GM23248 (cell line): Measurements from ENCODE around the gene NXF1. TPM values are rescaled to one million over a fixed set of nuclear protein-coding genes. Genes with fewer than 3 reads are reported as not detected.
A peak's percentile ranks its signal among the peaks of the same experiment; 100 is the strongest.

ENCODE experiments used
- DNase-seq: peaks from one replicate; pipeline ENCODE4 v3.0.0-alpha.2; 2015
- H2AFZ ChIP-seq: fragments of 200-600 bp; sonication (generic); 2 replicates; pipeline ENCODE4 v1.6.1; 2016; ENCODE audit warnings: antibody characterized with exemption
- H3F3A ChIP-seq: fragments of 200-600 bp; sonication (generic); 2 replicates; pipeline ENCODE4 v1.6.1; 2016; ENCODE audit warnings: mild to moderate bottlenecking, antibody characterized with exemption, mixed run types; ENCODE audit not compliant: insufficient read depth
- H3K27ac ChIP-seq: fragments of 200-600 bp; sonication (generic); 2 replicates; pipeline ENCODE4 v1.5.1; 2016; ENCODE audit warnings: mild to moderate bottlenecking
- H3K27me3 ChIP-seq: fragments of 200-600 bp; sonication (generic); replicated peaks from 2 replicates; pipeline ENCODE4 v1.6.1; 2016; ENCODE audit warnings: mild to moderate bottlenecking; ENCODE audit not compliant: insufficient read depth
- H3K36me3 ChIP-seq: fragments of 200-600 bp; sonication (generic); 2 replicates; pipeline ENCODE4 v1.6.1; 2016; ENCODE audit warnings: low read depth, mild to moderate bottlenecking
- H3K4me1 ChIP-seq: fragments of 200-600 bp; sonication (generic); 2 replicates; pipeline ENCODE4 v1.6.1; 2016; ENCODE audit warnings: mild to moderate bottlenecking; ENCODE audit not compliant: insufficient read depth
- H3K4me2 ChIP-seq: fragments of 200-600 bp; sonication (generic); one replicate; pipeline ENCODE4 v1.6.1; 2016; ENCODE audit warnings: mild to moderate bottlenecking; ENCODE audit not compliant: unreplicated experiment
- H3K4me3 ChIP-seq: fragments of 200-600 bp; sonication (generic); 2 replicates; pipeline ENCODE4 v1.5.1; 2016; ENCODE audit warnings: mild to moderate bottlenecking
- H3K79me2 ChIP-seq: fragments of 200-600 bp; sonication (generic); 2 replicates; pipeline ENCODE4 v1.6.1; 2016; ENCODE audit warnings: mild to moderate bottlenecking; ENCODE audit not compliant: insufficient read depth
- H3K9ac ChIP-seq: fragments of 200-600 bp; sonication (generic); 2 replicates; pipeline ENCODE4 v1.6.1; 2016; ENCODE audit warnings: mild to moderate bottlenecking
- H3K9me2 ChIP-seq: fragments of 200-600 bp; sonication (generic); 2 replicates; pipeline ENCODE4 v1.6.1; 2016; ENCODE audit warnings: mixed run types, mild to moderate bottlenecking, moderate library complexity; ENCODE audit not compliant: insufficient read depth
- H3K9me3 ChIP-seq: fragments of 200-600 bp; sonication (generic); one replicate; pipeline ENCODE4 v1.6.1; 2017; ENCODE audit warnings: low read depth
- H4K20me1 ChIP-seq: fragments of 200-600 bp; sonication (generic); 2 replicates; pipeline ENCODE4 v1.6.0; 2016; ENCODE audit not compliant: insufficient read depth
- EZH2 ChIP-seq: fragments of 200-600 bp; sonication (generic); IDR thresholded peaks from 2 replicates; pipeline ENCODE4 v1.6.1; 2018; ENCODE audit warnings: antibody characterized with exemption, mild to moderate bottlenecking; ENCODE audit not compliant: insufficient read depth, poor library complexity, severe bottlenecking
- EZH2phosphoT487 ChIP-seq: fragments of 200-600 bp; sonication (generic); IDR thresholded peaks from 2 replicates; pipeline ENCODE4 v1.6.1; 2018; ENCODE audit warnings: antibody characterized with exemption, moderate library complexity, mild to moderate bottlenecking, low read depth; ENCODE audit not compliant: insufficient read depth
- WGBS, 2 experiments: methylation state at CpG; one replicate each; pipeline ENCODE4 v1.1.6; 2015 to 2017; ENCODE audit warnings: low lambda C conversion rate in 2 of 2, low coverage in 1 of 2; ENCODE audit errors: missing lambda C conversion rate in 2 of 2; 5-methylcytosine and 5-hydroxymethylcytosine counted together
- in situ Hi-C: fragments of 300-500 bp; cut with MboI; formaldehyde crosslinking; loops from 2 replicates; pipeline ENCODE4 v1.15.0; 2020
- polyA plus RNA-seq: library from polyadenylated mRNA; unstranded; fragments of >200 nt; fragmentation: Nextera tagmentation; extraction: Ambion mirVana; gene quantifications from 2 replicates; pipeline ENCODE4 v1.2.1, GENCODE V29; 2016
- total RNA-seq: library from RNA; depleted of rRNA; stranded (reverse); fragments of >200 nt; shearing (Covaris generic); gene quantifications from 2 replicates; pipeline ENCODE4 v1.2.3, GENCODE V29; 2014

Gene NXF1
- total and polyA plus RNA-seq, 2 experiments from 2014 or later = 32.0 to 53.3 TPM

DNA sequence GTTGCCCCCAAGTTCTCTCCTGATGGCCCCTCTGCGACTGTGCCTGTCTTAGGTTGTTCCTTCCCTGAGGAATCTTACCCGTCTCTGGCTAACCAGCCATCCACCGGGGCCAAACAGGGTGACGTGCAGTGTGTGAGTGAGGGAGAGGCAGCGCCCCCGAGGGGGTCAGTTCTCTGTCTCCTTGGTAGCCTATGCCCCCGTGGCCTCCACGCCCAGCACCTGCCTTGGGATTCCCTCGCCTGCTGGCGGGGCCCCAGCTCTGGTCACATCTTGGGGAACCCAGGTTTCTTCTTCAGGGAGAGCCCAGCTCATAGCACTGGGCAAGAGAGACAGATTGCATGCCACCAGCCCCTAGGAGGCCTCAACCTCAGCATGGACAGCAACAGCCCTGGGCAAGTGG, 5.8 kb downstream of the NXF1 start:
- Histone ChIP-seq H3F3A (peaks cover 39% of the 10 kb centered on the region), H2AFZ (no peak overlapping the region), H3K4me2 (no peak overlapping the region), H3K36me3 (peaks cover 76% of the 10 kb centered on the region), H3K27me3 (no peaks in the 10 kb centered on the region), H3K79me2 (peaks cover 62% of the 10 kb centered on the region), H3K4me1 (peaks cover 5% of the 10 kb centered on the region; the same call in 1 of the 2 replicates), H4K20me1 (no peaks in the 10 kb centered on the region), H3K9ac (no peak overlapping the region), H3K9me3 (no peaks in the 10 kb centered on the region), H3K27ac (no peak overlapping the region), H3K9me2 (no peaks in the 10 kb centered on the region), H3K4me3 (no peak overlapping the region)
- TF ChIP-seq EZH2phosphoT487 (no peak), EZH2 (no peak)
- 77 to 82% methylated on average over 9 to 10 of the region's 10 CpGs for WGBS, 2 experiments
- no peak for DNase-seq
- in situ Hi-C loops = no loop called here

DNA sequence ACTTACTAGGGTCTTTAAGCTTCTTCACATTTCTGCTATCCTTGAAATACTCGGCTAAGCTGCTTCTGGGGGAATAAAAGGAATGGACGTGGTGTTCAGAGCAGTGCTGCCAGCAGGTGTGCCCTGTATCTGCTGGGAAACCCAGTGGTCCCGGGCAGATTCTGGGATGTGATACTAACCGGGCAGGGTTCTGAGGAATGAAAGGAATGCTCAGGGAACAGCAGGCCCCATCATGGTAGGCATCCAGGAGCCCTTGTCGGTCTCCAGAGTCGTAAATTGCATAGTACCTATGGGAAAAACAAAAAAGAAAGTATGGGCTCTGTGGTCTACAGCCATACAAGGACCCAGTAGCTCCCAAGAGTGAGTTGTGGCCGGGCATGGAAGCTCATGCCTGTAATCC, 9.0 kb downstream of the NXF1 start:
- no peak overlapping the region for H3K9ac ChIP-seq
- no peaks in the 10 kb centered on the region for H4K20me1 ChIP-seq
- no peaks in the 10 kb centered on the region for H3K27me3 ChIP-seq
- TF ChIP-seq EZH2 (no peak), EZH2phosphoT487 (no peak)
- no peak overlapping the region for H3K4me2 ChIP-seq
- H3K36me3 ChIP-seq = peaks cover 62% of the 10 kb centered on the region
- in situ Hi-C loops = no loop called here
- peaks cover 22% of the 10 kb centered on the region for H3K4me1 ChIP-seq
- no peak overlapping the region for H3K4me3 ChIP-seq
- 85 to 88% methylated on average over 7 of the region's 7 CpGs for WGBS, 2 experiments
- peaks cover 58% of the 10 kb centered on the region for H3F3A ChIP-seq
- no peak overlapping the region for H2AFZ ChIP-seq
- no peaks in the 10 kb centered on the region for H3K9me2 ChIP-seq
- peaks cover 30% of the 10 kb centered on the region for H3K79me2 ChIP-seq
- no peak for DNase-seq
- no peaks in the 10 kb centered on the region for H3K9me3 ChIP-seq
- H3K27ac ChIP-seq = no peak overlapping the region

DNA sequence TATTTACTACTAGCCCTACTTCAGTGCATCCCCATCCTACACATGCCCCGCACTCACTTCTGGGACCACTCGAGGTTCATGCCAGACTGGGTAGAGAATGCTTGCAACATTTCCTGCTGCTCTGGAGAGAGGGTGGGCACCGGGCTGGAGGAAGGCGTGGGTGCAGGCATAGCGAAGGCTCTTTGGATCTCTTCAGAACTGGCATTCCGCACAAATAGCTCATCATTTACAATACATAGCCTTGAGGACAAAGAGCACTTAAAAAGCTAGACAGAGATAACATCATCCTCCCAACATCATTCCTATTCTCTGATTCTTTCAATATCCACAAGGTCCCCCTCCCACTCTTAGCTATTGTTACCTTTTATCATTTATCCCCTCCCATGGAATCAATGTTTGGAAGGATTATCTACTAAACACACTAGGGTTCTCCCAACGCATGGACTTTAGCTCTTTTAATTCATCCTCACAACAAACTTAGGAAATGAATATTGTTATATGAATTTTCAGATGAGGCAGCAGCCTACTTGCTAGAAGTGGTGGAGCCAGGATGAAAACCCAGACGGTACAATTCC, 11.0 kb downstream of the NXF1 start:
- Histone ChIP-seq H3K9me3 (no peaks in the 10 kb centered on the region), H3K9ac (no peak overlapping the region; the same call in 1 of the 2 replicates), H3K36me3 (peaks cover 49% of the 10 kb centered on the region), H3K27me3 (no peaks in the 10 kb centered on the region), H3K4me3 (no peak overlapping the region), H2AFZ (no peak overlapping the region), H3F3A (peaks cover 68% of the 10 kb centered on the region), H4K20me1 (no peaks in the 10 kb centered on the region), H3K4me1 (peaks cover 33% of the 10 kb centered on the region), H3K79me2 (peaks cover 30% of the 10 kb centered on the region), H3K4me2 (no peak overlapping the region), H3K9me2 (no peaks in the 10 kb centered on the region), H3K27ac (peak overlapping the region; percentile 54)
- in situ Hi-C loops = no loop called here
- whole genome bisulfite sequencing, 2 experiments = 50 to 54% methylated on average over 8 of the region's 8 CpGs
- DNase-seq = peak; percentile 80
- no peak for TF ChIP-seq EZH2phosphoT487
- TF ChIP-seq EZH2 = no peak

DNA sequence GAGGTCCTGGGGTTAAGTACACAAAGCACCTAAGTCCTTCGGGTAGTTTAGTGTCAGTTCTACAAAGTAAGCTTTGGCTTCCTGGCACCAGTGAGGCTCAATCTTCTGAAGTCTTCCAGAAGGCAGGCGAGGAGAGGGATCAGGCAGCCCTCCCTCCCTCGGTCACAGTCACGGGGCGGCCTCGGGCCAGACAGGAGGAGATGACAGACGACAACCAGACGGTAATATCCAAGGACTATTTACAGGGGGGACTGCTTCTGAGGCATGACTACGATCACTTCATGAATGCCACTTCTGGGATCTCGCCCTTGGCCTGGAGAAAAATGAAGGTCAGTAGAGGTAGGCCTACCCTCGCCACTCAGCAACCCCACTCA, 13.1 kb downstream of the NXF1 start:
- Histone ChIP-seq H3K79me2 (peaks cover 40% of the 10 kb centered on the region), H3K27ac (peak overlapping the region; percentile 78), H4K20me1 (no peaks in the 10 kb centered on the region), H3K9ac (peak overlapping the region; percentile 84), H3F3A (peaks cover 66% of the 10 kb centered on the region), H3K36me3 (peaks cover 34% of the 10 kb centered on the region), H2AFZ (no peak overlapping the region), H3K9me3 (no peaks in the 10 kb centered on the region), H3K4me1 (peaks cover 45% of the 10 kb centered on the region), H3K4me2 (peak overlapping the region; percentile 78), H3K27me3 (no peaks in the 10 kb centered on the region), H3K9me2 (no peaks in the 10 kb centered on the region), H3K4me3 (peak overlapping the region; percentile 82)
- DNase-seq = no peak
- 22 to 29% methylated on average over 10 to 11 of the region's 11 CpGs for WGBS, 2 experiments
- TF ChIP-seq EZH2phosphoT487 (no peak), EZH2 (no peak)
- in situ Hi-C loops = no loop called here
